NCI-H526 treated with DMSO at 0.1 percent for 48 hours (cell line): ENCODE data around the gene FRS3.

Experiments
- DNase-seq: peaks from one replicate; lab custom pipeline; 2025; lab: John Stamatoyannopoulos, UW

Gene FRS3

DNA sequence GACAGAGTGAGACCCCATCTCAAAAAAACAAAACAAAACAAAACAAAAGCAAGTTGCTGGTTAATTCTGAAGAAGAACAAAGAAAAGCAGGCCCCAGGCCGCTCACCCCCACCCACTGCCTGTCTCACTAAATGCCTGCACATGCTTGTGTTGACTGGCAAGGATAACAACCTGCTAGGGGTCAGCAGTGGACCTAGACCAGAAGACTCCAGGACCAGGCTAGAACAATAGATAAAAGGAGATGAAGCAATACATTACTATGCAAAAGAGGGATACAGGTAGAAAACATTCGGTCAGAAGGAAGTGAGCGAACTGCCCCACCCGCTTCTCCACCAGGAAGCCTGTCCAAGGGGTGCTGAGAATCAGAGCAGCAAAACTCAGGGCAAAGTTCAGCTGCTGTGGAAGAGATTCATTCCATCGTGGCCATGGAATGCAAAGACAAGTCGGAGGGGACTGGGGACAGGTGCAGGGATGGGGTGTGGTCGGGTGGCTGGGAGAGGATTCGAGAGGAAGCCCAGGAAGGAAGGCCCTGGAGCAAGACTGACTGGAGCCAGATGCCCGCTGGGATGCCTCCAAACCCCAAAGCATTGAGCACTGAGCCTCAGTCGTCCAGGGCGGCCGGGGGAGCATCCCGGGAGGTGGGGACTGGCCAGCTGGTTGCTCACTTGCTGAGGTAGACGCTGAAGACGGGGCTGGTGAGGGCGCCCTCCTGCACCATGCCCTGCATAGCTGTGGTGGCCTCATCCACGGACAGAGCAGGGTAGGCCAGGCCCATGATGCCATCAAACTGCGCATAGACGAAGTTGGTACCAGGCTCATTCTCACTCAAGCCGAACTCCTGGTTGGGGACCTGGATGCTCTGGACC is 37.8 kb downstream of the FRS3 start:
- no peak for DNase-seq

DNA sequence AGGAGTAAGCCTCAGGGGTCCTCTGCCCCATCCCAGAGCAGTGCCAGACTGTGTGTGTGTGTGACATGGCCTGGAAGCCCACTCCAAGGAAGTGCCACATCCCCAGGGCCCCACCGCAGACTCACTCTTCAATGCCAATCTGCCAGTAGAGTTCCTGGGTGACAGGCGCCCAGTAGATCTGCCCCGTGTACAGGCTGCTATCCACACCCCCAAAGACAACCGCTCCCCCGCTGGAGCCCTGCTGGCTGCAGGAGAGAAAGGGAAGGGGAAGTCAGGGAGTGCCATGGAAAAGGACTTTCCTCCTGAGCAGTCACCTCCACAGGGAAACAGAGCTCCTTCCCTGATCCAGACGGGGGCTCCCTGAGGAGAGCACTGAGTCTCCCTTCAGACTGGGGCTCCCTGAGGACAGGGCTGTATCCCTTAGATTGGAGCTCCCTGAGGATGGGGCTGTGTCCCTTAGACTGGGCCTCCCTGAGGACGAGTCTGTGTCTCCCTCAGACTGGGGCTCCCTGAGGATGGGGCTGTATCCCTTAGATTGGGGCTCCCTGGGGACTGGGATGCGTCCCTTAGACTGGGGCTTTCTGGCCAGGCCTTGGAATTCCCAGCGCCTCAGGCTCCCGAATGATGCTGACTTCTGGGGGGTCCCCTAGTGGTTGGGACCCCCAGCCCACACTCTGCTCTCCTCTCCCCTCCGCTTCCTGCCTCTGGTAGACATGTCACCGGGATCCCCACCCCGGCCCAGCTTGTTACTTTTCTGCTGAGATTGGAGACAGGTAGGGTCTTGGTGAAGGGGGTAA is 39.1 kb downstream of the FRS3 start:
- no peak for DNase-seq

DNA sequence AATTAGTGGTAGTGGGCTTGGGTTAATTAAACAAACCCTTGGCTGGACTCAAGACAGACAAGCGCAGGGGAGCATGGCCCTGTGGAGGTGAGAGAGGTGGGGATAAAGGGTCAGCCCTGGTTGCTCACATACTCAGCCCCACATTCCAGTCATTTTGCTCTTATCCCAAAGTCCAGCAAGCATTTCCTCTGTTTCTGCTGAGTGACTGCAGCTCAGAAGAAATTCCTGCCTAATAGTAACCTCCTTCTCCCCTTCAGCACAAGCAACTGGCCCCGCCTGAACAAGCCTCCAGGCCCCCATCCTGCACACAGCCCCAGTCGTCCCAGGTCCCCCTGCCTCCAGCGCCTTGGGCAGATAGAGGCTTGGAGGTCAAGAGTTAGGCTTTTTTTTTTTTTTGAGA is 40.7 kb downstream of the FRS3 start:
- no peak for DNase-seq

DNA sequence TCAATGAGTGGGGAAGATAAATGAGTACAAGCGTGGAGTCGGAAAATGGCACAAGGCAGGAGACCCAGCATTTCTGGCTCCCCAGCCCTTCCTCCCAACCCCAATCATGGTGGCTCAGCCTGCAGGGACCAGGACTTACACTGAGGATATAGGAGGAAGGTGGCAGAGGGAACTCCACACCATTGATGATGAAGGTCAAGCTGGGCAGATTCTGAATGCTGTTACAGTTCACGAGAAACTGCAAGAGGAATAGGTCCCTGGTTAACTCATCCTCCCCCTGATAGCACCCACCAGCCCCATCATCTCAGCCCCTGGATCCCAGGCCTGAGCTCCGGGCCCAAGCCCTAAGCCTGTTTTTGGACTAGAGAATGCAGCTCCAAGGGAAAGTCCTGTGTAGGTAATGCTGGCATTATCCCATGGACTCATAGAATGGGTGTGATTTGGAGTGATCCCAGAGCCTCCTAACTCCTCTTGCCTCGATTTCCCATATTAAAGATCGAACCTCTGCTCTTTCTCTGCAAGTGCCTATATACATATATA is 42.0 kb downstream of the FRS3 start:
- DNase-seq: no peak

DNA sequence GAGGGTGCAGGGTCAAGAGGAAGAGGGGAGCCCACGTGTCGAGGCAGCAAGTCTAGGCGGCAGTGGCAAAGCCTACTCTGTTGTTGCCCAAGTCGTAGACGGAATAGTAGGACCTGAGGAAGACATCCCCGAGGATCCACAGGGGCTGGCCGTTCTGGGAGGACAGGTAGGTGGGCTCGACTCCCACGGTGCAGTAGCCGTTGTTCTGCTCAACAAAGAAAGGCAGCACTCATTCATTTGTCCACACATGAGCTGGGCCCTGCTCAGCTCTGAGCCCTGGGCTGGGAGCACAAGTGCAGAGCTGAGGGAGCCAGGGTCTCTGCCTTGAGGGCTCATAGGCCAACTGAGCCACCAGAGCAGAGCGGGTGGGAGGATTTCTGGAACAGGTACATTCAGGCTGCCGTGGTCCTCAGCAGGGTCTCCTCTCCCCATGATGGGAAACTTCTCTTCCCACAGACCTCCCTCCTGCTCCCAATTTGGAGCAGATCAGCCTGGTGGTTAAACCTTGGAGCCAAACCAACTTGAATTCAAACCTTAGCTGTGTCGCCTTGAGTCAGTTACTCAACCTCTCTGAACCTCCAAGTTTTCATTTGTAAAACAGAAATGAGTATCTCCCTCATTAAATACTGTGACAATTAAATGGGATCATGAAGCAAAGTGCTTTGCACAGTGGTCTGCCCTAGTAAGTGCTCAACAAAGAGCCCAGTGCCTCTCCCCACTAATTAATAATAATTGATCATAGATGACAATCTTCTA is 42.7 kb downstream of the FRS3 start:
- DNase-seq: no peak

DNA sequence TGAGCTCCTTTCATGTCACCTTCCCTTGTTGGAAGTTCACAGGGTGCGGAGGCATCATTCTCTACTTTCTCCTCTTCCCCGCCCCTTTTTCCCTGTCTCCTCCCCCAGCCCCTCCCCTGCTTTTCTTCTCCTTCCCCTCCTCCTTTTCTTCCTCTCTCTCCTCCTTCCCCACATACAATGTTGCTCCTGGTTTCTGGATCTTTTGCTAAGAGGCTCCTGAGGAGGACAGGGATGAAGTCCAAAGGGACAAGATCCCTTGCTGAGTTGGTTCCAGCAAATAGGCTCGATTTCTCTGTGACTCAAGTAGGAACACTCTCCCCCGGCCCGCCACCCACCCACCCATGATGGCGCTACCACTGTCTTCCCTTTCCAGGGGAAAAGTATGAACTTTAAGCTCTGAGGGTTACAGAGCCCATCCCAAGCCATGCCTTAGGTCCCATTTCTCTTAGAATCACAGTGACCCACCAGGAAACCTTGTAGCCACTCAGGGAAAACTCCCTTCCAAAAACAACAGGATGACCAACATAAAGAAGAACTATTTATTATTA is 43.4 kb downstream of the FRS3 start:
- no peak for DNase-seq

DNA sequence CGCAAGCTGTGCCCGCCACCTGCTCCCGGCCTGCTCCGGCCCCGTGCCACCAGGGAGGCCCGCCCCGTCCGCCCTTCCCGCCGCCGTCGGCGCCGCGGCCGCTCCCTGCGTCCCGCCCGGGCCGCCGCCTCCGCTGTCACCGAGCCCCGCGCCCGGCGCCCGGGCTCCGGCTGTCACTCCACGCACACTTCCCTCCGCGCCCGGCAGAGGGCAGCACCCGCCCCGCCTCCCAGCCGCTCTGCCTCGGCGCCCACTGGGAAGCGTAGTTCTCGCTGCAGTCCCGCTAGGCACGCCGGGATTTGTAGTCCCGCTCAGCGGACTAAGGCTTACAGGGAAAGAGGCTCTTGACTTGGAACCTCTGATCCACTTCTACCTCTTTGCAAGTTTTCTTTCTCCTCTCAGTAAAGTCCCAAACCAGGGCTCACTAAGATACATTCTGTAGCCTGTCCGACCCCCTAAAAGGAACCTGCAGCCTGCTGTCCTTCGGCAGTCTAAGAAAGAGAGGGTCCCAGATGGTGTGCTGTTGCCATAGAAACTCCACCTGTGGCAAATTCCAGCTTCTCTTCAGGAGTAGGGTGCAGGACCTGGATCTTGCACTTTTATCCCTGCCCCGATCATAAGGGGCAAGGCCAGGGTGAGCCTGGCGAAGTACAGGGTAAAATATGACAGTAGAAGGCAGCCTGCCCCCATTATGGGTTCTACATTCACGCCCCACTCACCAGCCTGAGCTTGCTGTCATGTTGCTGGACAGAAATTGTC is 44.1 kb downstream of the FRS3 start, which contains the start of gene TFEB:
TFEB (minus strand) TSS at position 182 of the 759 bp plus-strand sequence. CDS start 44,395 bp downstream, outside the sequence.
- peak; percentile 67 for DNase-seq

DNA sequence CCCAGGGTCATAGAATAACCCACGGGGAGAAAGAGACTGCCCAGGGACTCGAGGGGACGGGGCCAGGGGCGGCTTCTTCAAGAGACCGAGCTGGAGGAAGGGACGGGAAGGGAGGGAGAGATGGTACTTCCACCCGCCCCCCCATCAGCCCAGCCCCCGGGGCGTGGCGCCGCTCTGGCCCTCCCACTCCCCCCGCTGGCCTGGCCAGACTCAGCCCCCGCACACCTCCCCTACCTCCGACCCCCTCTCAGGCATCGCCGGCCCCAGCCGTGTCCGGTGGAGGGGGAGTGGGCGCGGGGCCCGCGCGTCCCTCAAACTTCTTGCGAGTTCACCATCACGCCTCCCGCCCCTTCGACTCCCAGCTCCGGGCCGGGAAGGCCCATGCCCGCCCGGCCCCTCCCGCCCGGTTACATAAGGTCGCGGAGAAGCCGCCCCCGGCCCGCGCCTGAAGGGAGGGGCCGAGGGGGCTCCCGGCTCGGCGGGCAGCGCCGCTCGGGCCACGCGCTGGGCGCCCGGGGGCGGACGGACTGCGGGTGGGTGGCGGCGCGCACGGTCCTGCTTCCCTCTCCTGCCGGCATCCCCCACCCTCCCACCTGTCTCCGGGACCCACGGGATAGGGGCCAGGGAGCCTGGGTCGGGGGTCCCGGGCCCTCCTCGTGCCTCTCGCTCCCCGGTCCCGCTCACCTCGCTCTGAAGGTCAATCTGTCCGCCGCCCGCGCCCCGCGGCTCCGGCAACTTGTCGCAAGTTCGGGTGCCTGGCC is 44.9 kb downstream of the FRS3 start:
- peak; percentile 12 for DNase-seq

DNA sequence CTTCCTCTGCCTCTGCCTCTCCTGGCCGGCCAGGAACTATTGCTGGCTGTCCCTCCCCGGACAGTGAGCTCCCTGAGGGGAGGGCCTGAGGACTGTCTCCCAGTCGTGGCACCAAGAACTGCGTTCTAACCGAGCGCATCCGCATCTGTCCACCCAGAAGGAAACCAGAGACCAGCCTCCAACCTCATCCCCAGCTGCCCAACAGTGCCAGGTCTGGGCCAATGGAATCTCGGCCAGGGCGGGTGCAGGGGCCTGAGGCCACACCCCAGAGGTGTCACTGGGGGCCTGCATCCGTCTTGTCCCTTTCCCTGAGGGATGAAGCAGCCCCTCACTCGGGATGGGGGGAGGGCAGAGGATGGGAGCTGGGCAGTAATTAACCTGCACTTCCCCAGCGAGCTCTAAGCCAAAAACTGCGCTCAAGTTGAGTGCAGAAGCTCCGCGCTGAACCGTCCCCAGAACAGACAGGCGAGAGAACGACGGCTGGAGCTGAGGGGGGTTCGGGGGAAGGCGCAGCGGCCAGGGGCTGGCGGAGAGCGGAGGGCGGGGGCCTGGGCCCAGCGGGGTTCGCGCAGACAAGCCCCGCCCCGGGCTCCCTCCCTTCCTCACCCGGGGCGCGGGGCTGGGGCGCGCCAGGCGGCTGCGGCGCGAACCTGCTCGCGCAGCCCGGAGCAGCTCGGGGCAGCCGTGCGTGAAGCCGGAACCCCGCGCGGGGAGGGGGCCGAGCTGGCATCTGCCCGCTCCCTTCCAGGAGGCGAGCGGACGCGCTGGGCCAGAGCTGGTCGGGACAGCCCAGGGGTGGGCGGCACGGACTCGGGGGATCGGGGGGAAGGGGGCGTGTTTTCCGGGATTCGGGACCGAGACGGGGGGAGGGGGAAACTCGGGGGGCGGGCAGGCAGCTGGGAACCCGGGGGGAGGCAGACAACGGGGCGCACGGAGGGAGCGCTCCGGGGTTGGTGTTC is 45.7 kb downstream of the FRS3 start:
- DNase-seq: peak; percentile 46

DNA sequence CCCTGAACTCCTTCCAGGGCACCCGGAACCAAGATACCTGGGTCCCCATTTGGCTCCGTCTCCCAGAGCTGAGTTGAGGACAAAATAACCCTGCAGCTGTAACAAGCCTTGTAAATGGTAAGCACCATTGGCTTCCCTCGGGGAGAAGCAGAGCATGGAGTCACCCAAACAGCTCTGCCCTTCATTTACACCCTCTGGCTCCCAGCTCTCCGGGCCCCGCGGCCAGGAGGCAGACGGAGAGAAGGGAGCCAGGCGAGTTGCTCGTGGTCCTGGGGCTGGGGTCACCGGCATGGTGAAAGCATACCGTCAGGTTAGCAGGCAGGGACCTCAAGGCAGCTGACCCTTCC is 46.4 kb downstream of the FRS3 start:
- DNase-seq: no peak

DNA sequence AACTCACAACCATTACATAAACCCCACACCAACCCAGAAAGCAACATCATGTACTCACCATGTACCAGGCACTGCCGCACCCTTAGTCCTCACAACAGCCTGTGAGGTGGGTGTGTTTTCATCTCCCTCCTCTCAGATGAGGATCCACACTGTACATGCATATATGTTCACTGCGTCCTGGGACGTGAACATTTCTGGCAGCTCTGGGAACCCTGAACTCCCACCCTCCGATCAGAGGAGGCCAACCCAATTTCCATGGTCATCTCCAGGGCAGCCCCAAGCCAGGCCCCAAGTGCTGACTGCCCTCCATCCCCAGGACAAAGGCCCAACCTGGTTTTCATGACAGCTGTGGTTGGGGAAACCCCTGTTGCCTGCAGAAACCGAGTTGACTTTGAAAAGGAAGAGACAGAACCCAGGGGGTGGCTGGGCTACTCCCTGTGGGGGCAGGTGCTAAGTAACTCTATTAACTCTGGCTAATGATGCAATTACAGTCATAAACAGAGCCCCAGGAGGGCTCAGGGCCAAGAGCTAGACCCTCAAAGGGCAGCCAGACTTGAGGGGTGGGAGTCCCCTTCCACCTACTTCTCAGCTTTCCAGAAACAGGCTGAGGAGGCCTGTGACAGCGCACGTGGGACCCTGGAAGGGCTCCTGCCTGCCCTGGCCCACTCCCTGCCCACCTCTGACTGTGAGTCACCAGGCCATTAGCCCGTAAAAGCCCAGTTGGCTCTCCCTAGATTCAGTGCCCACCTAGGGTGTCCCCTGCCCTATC is 46.9 kb downstream of the FRS3 start:
- no peak for DNase-seq

DNA sequence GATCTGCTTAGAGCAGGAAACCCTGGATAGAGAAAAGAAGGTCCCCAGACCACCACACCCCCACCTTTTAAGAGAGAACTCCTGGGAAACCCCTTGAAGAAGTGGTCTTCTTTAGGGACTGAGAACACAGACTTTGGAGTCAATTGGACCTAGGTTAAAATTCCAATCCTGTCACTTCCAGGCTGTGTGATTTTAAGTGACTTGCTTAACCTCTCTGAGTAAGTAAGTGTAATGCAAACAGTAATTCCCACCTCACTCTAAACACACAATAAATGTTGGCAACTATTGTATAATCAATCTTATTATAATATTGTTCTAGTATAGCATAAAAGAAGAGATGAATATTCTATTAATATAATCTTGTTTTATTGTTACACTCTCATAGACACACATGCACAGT is 47.6 kb downstream of the FRS3 start:
- no peak for DNase-seq

DNA sequence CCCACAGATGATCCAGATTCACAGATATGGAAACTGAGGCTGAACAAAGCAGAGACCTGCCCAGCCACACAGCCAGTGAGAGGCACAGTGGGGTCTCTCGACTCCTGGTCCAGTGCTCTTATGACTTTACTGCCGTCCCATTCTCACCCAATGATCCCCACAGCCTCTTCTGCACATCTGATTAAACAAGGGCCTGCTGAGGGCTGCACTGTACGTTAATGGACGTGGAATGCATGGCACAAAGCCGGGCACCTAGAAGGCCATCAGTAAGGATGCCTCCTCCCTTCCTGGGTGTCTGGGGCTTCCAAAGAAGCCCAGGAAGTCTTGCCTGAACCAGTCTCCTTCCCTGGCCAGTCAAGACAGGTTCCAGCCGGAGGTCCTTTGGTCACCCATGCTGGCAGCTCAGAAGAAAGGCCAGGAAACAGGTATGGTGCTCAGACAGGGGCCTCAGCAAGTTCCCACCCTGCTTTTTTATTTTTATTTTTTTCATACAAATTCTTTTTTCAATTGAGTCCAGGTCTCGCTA is 48.1 kb downstream of the FRS3 start:
- no peak for DNase-seq

DNA sequence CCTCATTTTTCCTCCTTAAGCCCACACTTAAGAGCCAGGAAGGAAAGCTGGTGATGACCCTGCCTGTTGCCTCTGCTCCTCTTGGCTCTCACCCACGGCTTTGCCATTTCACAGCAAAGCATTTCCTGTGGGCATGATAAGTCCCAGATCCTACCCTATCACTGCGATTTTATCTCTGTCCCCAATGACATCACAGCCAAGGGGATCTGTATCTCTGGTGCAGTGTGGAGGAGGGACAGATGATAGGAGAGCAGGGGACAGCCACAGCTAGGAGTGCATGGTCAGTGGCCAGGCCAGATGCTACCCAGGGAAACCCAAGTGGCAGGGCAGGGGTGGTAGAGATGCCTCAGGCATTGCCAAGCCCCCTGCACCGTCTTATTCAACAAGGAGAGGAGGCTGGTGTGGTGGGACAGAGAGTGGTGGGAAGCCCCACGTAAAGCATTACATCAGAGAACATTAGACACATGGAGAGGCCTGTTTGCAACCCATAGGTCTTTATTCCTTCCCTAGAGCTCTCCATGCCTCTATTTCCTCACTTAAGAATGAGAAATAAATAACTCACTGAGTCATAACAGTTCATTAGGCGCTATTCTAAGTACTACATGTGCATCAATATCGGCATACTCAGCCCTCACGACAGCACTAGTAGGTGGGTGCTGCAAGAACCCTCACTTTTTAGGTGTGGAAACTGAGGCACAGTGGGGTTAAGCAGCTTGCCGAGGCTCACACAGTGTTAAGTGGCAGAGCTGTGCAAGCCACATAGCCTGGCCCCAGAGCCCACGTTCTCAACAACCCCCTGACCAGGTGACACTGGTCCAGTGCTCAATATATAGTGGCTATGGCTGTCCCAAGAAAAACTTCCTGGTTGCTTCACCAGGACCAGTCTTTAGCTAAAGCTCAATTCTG is 48.9 kb downstream of the FRS3 start:
- no peak for DNase-seq

DNA sequence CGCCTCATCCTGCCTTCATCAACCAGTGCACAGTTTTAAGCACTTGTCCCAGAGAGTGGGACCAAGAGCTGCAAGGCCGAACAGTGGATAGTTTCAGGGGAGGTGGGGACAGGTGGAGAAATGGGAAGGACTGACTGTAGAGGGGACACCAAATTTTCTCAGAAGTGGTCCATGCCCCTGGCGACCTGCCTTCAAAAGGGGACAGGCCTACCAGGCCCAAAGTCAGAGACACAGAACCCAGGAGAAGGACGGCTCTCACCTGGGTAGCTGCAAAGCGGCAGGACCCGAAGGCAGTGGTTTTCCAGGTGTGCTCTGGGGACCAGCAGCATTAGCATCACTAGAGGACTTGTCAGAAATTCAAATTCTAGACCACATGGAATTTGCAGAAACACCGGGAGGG is 50.1 kb downstream of the FRS3 start:
- peak; percentile 30 for DNase-seq

DNA sequence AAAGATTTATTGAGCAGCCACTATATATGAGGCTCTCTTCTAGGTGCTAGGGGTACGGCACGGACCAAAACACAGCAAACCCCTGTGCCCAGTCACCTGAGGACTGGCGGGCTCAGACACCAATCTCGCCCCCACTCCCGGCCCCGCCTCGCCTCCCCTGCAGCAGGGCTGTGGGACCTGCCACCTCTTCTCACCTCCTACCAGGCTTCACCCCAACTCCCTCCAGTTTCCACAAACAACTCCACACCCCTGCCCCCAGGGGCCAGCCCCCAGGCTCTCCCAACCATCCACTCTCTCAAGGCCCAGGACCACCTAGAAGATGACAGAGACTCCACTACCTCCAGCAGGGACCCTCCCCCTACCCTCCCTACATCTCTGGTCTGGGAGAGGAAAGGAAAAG is 50.7 kb downstream of the FRS3 start:
- no peak for DNase-seq
